SKM-1 (cell line): ENCODE data around the gene GSK3A.

Experiments
- DNase-seq: peaks from one replicate; lab custom pipeline; 2025; ENCODE audit not compliant: unreplicated experiment; lab: John Stamatoyannopoulos, UW

Gene GSK3A

GRCh38 chr19:42249769-42250168, 7.4 kb upstream of the GSK3A start:
- DNase-seq = no peak

- DNase-seq = no peak
Measured at GRCh38 chr19:42249149-42249750, 6.8 kb upstream of the GSK3A start.

- DNase-seq = no peak
Measured at GRCh38 chr19:42248270-42249148, 6.1 kb upstream of the GSK3A start.

GRCh38 chr19:42247640-42248199, 5.3 kb upstream of the GSK3A start:
- no peak for DNase-seq

- no peak for DNase-seq
Measured at GRCh38 chr19:42246922-42247639, 4.7 kb upstream of the GSK3A start.

GRCh38 chr19:42246143-42246921, 3.9 kb upstream of the GSK3A start:
- DNase-seq = no peak

GRCh38 chr19:42245231-42245630, 2.8 kb upstream of the GSK3A start:
- DNase-seq = no peak

- peak; percentile 42 for DNase-seq
Measured at GRCh38 chr19:42244347-42245220, 2.2 kb upstream of the GSK3A start.

GRCh38 chr19:42242069-42242511, 312 bp downstream of the GSK3A start:
- no peak for DNase-seq

- DNase-seq = no peak
Measured at GRCh38 chr19:42241279-42241678, 1.1 kb downstream of the GSK3A start.

- no peak for DNase-seq
Measured at GRCh38 chr19:42239544-42240220, 2.7 kb downstream of the GSK3A start.

GRCh38 chr19:42235181-42235580, 7.2 kb downstream of the GSK3A start:
- no peak for DNase-seq

- DNase-seq = no peak
Measured at GRCh38 chr19:42234364-42234763, 8.0 kb downstream of the GSK3A start.

GRCh38 chr19:42233678-42234292, 8.6 kb downstream of the GSK3A start:
- DNase-seq = no peak

- DNase-seq = no peak
Measured at GRCh38 chr19:42233106-42233505, 9.3 kb downstream of the GSK3A start.

GRCh38 chr19:42232435-42232834, 10.0 kb downstream of the GSK3A start:
- DNase-seq = no peak

- DNase-seq = no peak
Measured at GRCh38 chr19:42230571-42230970, 11.8 kb downstream of the GSK3A start.

GRCh38 chr19:42229855-42230351, 12.5 kb downstream of the GSK3A start:
- DNase-seq = no peak
